ENCODE results near the gene CCL3. TPM values are rescaled to one million over a fixed set of nuclear protein-coding genes. Genes with fewer than 3 reads are reported as not detected.
"Not testable (repeated sequence)": the region's sequence is repeated elsewhere in the genome, so short reads cannot be mapped to it uniquely, and the experiment has no call there.

CCL3 gene
- total RNA-seq, 4 donors from 2014 or later = 1.7 to 3.9 TPM; not detected in 2

GRCh38 chr17:36112572-36112971 lies 22.6 kb upstream of the CCL3 start:
- DNase-seq = no peak
- Histone ChIP-seq H3K9me3 (no peaks in the 10 kb centered on the region), H3K27ac (no peak overlapping the region), H3K4me3 (replicated peaks in 1 of 3) (no peak overlapping the region), H3K27me3 (no peaks in the 10 kb centered on the region), H3K36me3 (no peaks in the 10 kb centered on the region), H3K4me1 (no peaks in the 10 kb centered on the region)
- intact Hi-C loops (cut with DNase I) = no loop called here
- TF ChIP-seq POLR2A (IDR thresholded peaks at IDR 0.05) (no peak), CTCF (IDR thresholded peaks at IDR 0.05) (no peak)

- H3K4me1 ChIP-seq = no peaks in the 10 kb centered on the region
- intact Hi-C loops (cut with DNase I) = no loop called here
Measured at GRCh38 chr17:36111068-36111490, 21.1 kb upstream of the CCL3 start.

GRCh38 chr17:36108265-36108664 lies 18.3 kb upstream of the CCL3 start:
- H3K27me3 ChIP-seq; DNase-seq; intact Hi-C loops (cut with DNase I); H3K9me3 ChIP-seq; H3K4me3 ChIP-seq (replicated peaks in 1 of 3); H3K4me1 ChIP-seq; H3K27ac ChIP-seq; H3K36me3 ChIP-seq: not testable (repeated sequence)
- WGBS, 2 donors = 77 to 89% methylated on average over 5 of the region's 5 CpGs

More at GRCh38 chr17:36111068-36111490, 21.1 kb upstream of the CCL3 start:
- Histone ChIP-seq H3K36me3 (no peaks in the 10 kb centered on the region), H3K4me3 (replicated peaks in 1 of 3) (no peak overlapping the region), H3K27me3 (no peaks in the 10 kb centered on the region), H3K9me3 (no peaks in the 10 kb centered on the region), H3K27ac (no peak overlapping the region)
- 91 to 92% methylated on average over 4 of the region's 4 CpGs for WGBS, 2 donors
- TF ChIP-seq POLR2A (IDR thresholded peaks at IDR 0.05) = no peak
- no peak for TF ChIP-seq CTCF (IDR thresholded peaks at IDR 0.05)
- no peak for DNase-seq

GRCh38 chr17:36107660-36108059 lies 17.7 kb upstream of the CCL3 start:
- H3K27ac ChIP-seq = no peak overlapping the region
- TF ChIP-seq CTCF (IDR thresholded peaks at IDR 0.05) (no peak), POLR2A (IDR thresholded peaks at IDR 0.05) (no peak)
- H3K9me3 ChIP-seq = no peaks in the 10 kb centered on the region
- H3K4me3 ChIP-seq (replicated peaks in 1 of 3) = no peak overlapping the region
- no peaks in the 10 kb centered on the region for H3K27me3 ChIP-seq
- intact Hi-C loops (cut with DNase I) = no loop called here
- H3K4me1 ChIP-seq = no peaks in the 10 kb centered on the region
- H3K36me3 ChIP-seq = no peaks in the 10 kb centered on the region
- 85 to 99% methylated on average over 3 of the region's 3 CpGs for WGBS, 2 donors
- DNase-seq = no peak

- H3K4me1 ChIP-seq = no peaks in the 10 kb centered on the region
- 81 to 91% methylated on average over 5 to 6 of the region's 6 CpGs for WGBS, 2 donors
- DNase-seq = no peak
- H3K27ac ChIP-seq = no peak overlapping the region
- intact Hi-C loops (cut with DNase I) = no loop called here
- no peaks in the 10 kb centered on the region for H3K27me3 ChIP-seq
- TF ChIP-seq POLR2A (IDR thresholded peaks at IDR 0.05) (no peak), CTCF (IDR thresholded peaks at IDR 0.05) (no peak)
- H3K36me3 ChIP-seq = no peaks in the 10 kb centered on the region
- H3K4me3 ChIP-seq (replicated peaks in 1 of 3) = no peak overlapping the region
- H3K9me3 ChIP-seq = no peaks in the 10 kb centered on the region
Measured at GRCh38 chr17:36106493-36106835, 16.5 kb upstream of the CCL3 start.

Data from thyroid gland (tissue), 4 donors.